Activated naive CD8-positive, alpha-beta T cell treated with anti-CD3 and anti-CD28 coated beads, Interleukin-2, amount 50 U/mL, for 24 hours (primary cell): ENCODE results near the gene KDM4B.
"Not testable (repeated sequence)": the region's sequence is repeated elsewhere in the genome, so short reads cannot be mapped to it uniquely, and the experiment has no call there.

ENCODE experiments used
- ATAC-seq: fragments of 150-1000 bp; cut with Tn5 transposase; one replicate; pipeline ENCODE4 v1.10.0; 2021
- DNase-seq: peaks from one replicate; pipeline ENCODE4 v3.0.0; 2021
- H3K27ac Mint-ChIP-seq: one replicate; pipeline ENCODE4 v1.8.0; 2021; ENCODE audit warnings: mild to moderate bottlenecking, mixed read lengths
- H3K27me3 Mint-ChIP-seq: one replicate; pipeline ENCODE4 v1.8.0; 2021; ENCODE audit warnings: mixed read lengths
- H3K36me3 Mint-ChIP-seq: one replicate; pipeline ENCODE4 v1.8.0; 2021; ENCODE audit warnings: low read depth, mixed read lengths
- H3K4me1 Mint-ChIP-seq: one replicate; pipeline ENCODE4 v1.8.0; 2021; ENCODE audit warnings: mixed read lengths
- H3K4me3 Mint-ChIP-seq: one replicate; pipeline ENCODE4 v1.8.0; 2021; ENCODE audit warnings: mild to moderate bottlenecking, moderate library complexity, mixed read lengths
- H3K9me3 Mint-ChIP-seq: one replicate; pipeline ENCODE4 v1.8.0; 2021; ENCODE audit warnings: mixed read lengths

The KDM4B gene

GRCh38 chr19:5024282-5024681 is 55.4 kb downstream of the KDM4B start:
- ATAC-seq, result no peak
- H3K27me3 Mint-ChIP-seq, result no peaks in the 10 kb centered on the region
- H3K4me1 Mint-ChIP-seq, result no peaks in the 10 kb centered on the region
- peaks cover 3% of the 10 kb centered on the region for H3K36me3 Mint-ChIP-seq
- H3K9me3 Mint-ChIP-seq, result no peaks in the 10 kb centered on the region
- no peak for DNase-seq
- H3K27ac Mint-ChIP-seq, result no peak overlapping the region
- H3K4me3 Mint-ChIP-seq, result no peak overlapping the region

GRCh38 chr19:5025027-5025426 is 56.1 kb downstream of the KDM4B start:
- H3K36me3 Mint-ChIP-seq, result peaks cover 3% of the 10 kb centered on the region
- no peak for ATAC-seq
- H3K4me3 Mint-ChIP-seq, result no peak overlapping the region
- no peaks in the 10 kb centered on the region for H3K4me1 Mint-ChIP-seq
- no peak overlapping the region for H3K27ac Mint-ChIP-seq
- no peak for DNase-seq
- no peaks in the 10 kb centered on the region for H3K27me3 Mint-ChIP-seq
- H3K9me3 Mint-ChIP-seq, result no peaks in the 10 kb centered on the region

- Mint-ChIP-seq H3K27ac (no peak overlapping the region), H3K9me3 (no peaks in the 10 kb centered on the region), H3K4me1 (no peaks in the 10 kb centered on the region), H3K36me3 (no peaks in the 10 kb centered on the region), H3K27me3 (no peaks in the 10 kb centered on the region), H3K4me3 (no peak overlapping the region)
- DNase-seq (no peak), ATAC-seq (no peak)
Measured at GRCh38 chr19:5026706-5027273, 57.9 kb downstream of the KDM4B start.

- Mint-ChIP-seq H3K4me1 (no peaks in the 10 kb centered on the region), H3K4me3 (no peak overlapping the region), H3K36me3 (no peaks in the 10 kb centered on the region), H3K9me3 (no peaks in the 10 kb centered on the region), H3K27me3 (no peaks in the 10 kb centered on the region), H3K27ac (no peak overlapping the region)
- DNase-seq, result no peak
- ATAC-seq, result no peak
Measured at GRCh38 chr19:5028229-5028886, 59.4 kb downstream of the KDM4B start.

- not testable (repeated sequence) for H3K27ac Mint-ChIP-seq, ATAC-seq, H3K4me1 Mint-ChIP-seq, H3K36me3 Mint-ChIP-seq, H3K27me3 Mint-ChIP-seq, H3K4me3 Mint-ChIP-seq, H3K9me3 Mint-ChIP-seq
- DNase-seq, result peak; percentile 70
Measured at GRCh38 chr19:5029596-5029995, 60.7 kb downstream of the KDM4B start.

GRCh38 chr19:5030136-5030820 is 61.4 kb downstream of the KDM4B start:
- Mint-ChIP-seq H3K27ac (no peak overlapping the region), H3K4me1 (no peaks in the 10 kb centered on the region), H3K27me3 (no peaks in the 10 kb centered on the region), H3K9me3 (no peaks in the 10 kb centered on the region), H3K4me3 (no peak overlapping the region), H3K36me3 (peaks cover 2% of the 10 kb centered on the region)
- no peak for DNase-seq
- no peak for ATAC-seq

- Mint-ChIP-seq H3K27ac (no peak overlapping the region), H3K4me1 (no peaks in the 10 kb centered on the region), H3K36me3 (peaks cover 2% of the 10 kb centered on the region), H3K4me3 (no peak overlapping the region), H3K9me3 (no peaks in the 10 kb centered on the region), H3K27me3 (no peaks in the 10 kb centered on the region)
- DNase-seq (no peak), ATAC-seq (no peak)
Measured at GRCh38 chr19:5030822-5031221, 61.9 kb downstream of the KDM4B start.

GRCh38 chr19:5031231-5032100 is 62.6 kb downstream of the KDM4B start:
- ATAC-seq, result peak; percentile 82
- DNase-seq, result peak; percentile 86
- no peak overlapping the region for H3K4me3 Mint-ChIP-seq

GRCh38 chr19:5032101-5032967 is 63.4 kb downstream of the KDM4B start:
- Mint-ChIP-seq H3K27me3 (no peaks in the 10 kb centered on the region), H3K9me3 (no peaks in the 10 kb centered on the region), H3K36me3 (peaks cover 2% of the 10 kb centered on the region), H3K27ac (no peak overlapping the region), H3K4me1 (no peaks in the 10 kb centered on the region), H3K4me3 (no peak overlapping the region)
- DNase-seq (no peak), ATAC-seq (no peak)

More at GRCh38 chr19:5031231-5032100, 62.6 kb downstream of the KDM4B start:
- Mint-ChIP-seq H3K36me3 (peaks cover 2% of the 10 kb centered on the region), H3K27me3 (no peaks in the 10 kb centered on the region), H3K4me1 (no peaks in the 10 kb centered on the region), H3K27ac (no peak overlapping the region), H3K9me3 (no peaks in the 10 kb centered on the region)

- DNase-seq, result no peak
- H3K4me1 Mint-ChIP-seq, result no peaks in the 10 kb centered on the region
- H3K36me3 Mint-ChIP-seq, result peaks cover 2% of the 10 kb centered on the region
- H3K4me3 Mint-ChIP-seq, result no peak overlapping the region
- H3K27ac Mint-ChIP-seq, result no peak overlapping the region
- H3K27me3 Mint-ChIP-seq, result no peaks in the 10 kb centered on the region
- H3K9me3 Mint-ChIP-seq, result no peaks in the 10 kb centered on the region
- no peak for ATAC-seq
Measured at GRCh38 chr19:5035105-5035761, 66.3 kb downstream of the KDM4B start.

GRCh38 chr19:5035793-5036697 is 67.1 kb downstream of the KDM4B start:
- Mint-ChIP-seq H3K27ac (no peak overlapping the region), H3K4me3 (no peak overlapping the region), H3K4me1 (no peaks in the 10 kb centered on the region), H3K27me3 (no peaks in the 10 kb centered on the region), H3K9me3 (no peaks in the 10 kb centered on the region), H3K36me3 (peaks cover 2% of the 10 kb centered on the region)
- ATAC-seq (no peak), DNase-seq (no peak)

GRCh38 chr19:5036698-5037563 is 68.0 kb downstream of the KDM4B start:
- H3K9me3 Mint-ChIP-seq, result no peaks in the 10 kb centered on the region
- no peak for DNase-seq
- no peak for ATAC-seq
- no peak overlapping the region for H3K27ac Mint-ChIP-seq
- H3K4me3 Mint-ChIP-seq, result no peak overlapping the region
- no peaks in the 10 kb centered on the region for H3K27me3 Mint-ChIP-seq
- H3K4me1 Mint-ChIP-seq, result no peaks in the 10 kb centered on the region
- peaks cover 2% of the 10 kb centered on the region for H3K36me3 Mint-ChIP-seq
